Esophagus muscularis mucosa (tissue), 4 donors: Measurements from ENCODE around the gene MYO1D. TPM values are rescaled to one million over a fixed set of nuclear protein-coding genes. Genes with fewer than 3 reads are reported as not detected.

Experiments
- DNase-seq: peaks from one replicate; pipeline ENCODE4 v3.0.0-alpha.2; 2017; ENCODE audit errors: extremely low spot score
- H3K27ac ChIP-seq, 4 donors: fragments of 200-600 bp; sonication (generic); replicated peaks in 1 of 4; 1 replicate in 3 of 4; 2 replicates in 1 of 4; pipeline ENCODE4 v1.5.1; 2016 to 2019; ENCODE audit warnings: mild to moderate bottlenecking in 1 of 4
- H3K27me3 ChIP-seq, 4 donors: fragments of 200-600 bp; sonication (generic); one replicate each; pipeline versions ENCODE4 v1.5.1 to v1.6.0; 2016 to 2019
- H3K36me3 ChIP-seq, 4 donors: fragments of 200-600 bp; sonication (generic); one replicate each; pipeline ENCODE4 v1.5.1; 2016 to 2019
- H3K4me1 ChIP-seq, 4 donors: fragments of 200-600 bp; sonication (generic); one replicate each; pipeline ENCODE4 v1.5.1; 2016 to 2019
- H3K4me3 ChIP-seq, 4 donors: fragments of 200-600 bp; sonication (generic); 1 replicate in 2 of 4; 2 replicates in 2 of 4; pipeline ENCODE4 v1.5.1; 2016 to 2019; ENCODE audit warnings: mild to moderate bottlenecking in 4 of 4, moderate library complexity in 1 of 4
- H3K9me3 ChIP-seq, 4 donors: fragments of 200-600 bp; sonication (generic); 1 replicate in 3 of 4; 2 replicates in 1 of 4; pipeline ENCODE4 v1.5.1; 2016 to 2019
- CTCF ChIP-seq, 3 experiments: fragments of 200-600 bp in 2 of 3; fragments of 450-650 bp in 1 of 3; sonication (generic) in 2 of 3; IDR thresholded peaks; one replicate each; pipeline ENCODE4 v1.5.1; 2017 to 2019; ENCODE audit warnings: antibody characterized with exemption in 3 of 3, mild to moderate bottlenecking in 2 of 3, moderate library complexity in 1 of 3
- EP300 ChIP-seq: sonication (generic); formaldehyde crosslinking; IDR thresholded peaks from one replicate; pipeline ENCODE4 v1.6.1; 2017; ENCODE audit warnings: antibody characterized with exemption
- POLR2A ChIP-seq: fragments of 450-650 bp; IDR thresholded peaks from one replicate; pipeline ENCODE4 v1.6.1; 2017; ENCODE audit warnings: antibody characterized with exemption, moderate library complexity, mild to moderate bottlenecking, low read depth
- POLR2AphosphoS5 ChIP-seq, 2 donors: sonication (generic); formaldehyde crosslinking; IDR thresholded peaks; one replicate each; pipeline ENCODE4 v1.6.1; 2017; ENCODE audit warnings: antibody characterized with exemption in 2 of 2
- WGBS: methylation state at CpG from one replicate; pipeline ENCODE4 v1.1.5; 2018; 5-methylcytosine and 5-hydroxymethylcytosine counted together
- intact Hi-C: fragments of 100-400 bp; cut with DNase I; formaldehyde crosslinking; loops from one replicate; pipeline ENCODE4 v1.15.1; 2023
- total RNA-seq, 4 donors: library from RNA; depleted of rRNA; stranded (reverse); fragments of >200 nt; gene quantifications; one replicate each; pipeline versions ENCODE4 v1.1.0 to v1.2.1, GENCODE V29; 2016

The MYO1D gene
- total RNA-seq, 4 donors from 2014 or later = 27.3 to 30.3 (median 29.0) TPM

GRCh38 chr17:32498391-32498790, 378.5 kb downstream of the MYO1D start:
- WGBS = 78% methylated on average over 9 of the region's 9 CpGs
- H3K9me3 ChIP-seq = no peaks in the 10 kb centered on the region
- H3K4me3 ChIP-seq = no peak overlapping the region
- intact Hi-C loops = no loop called here
- H3K27me3 ChIP-seq = no peaks in the 10 kb centered on the region
- TF ChIP-seq EP300 (no peak), POLR2AphosphoS5 (IDR thresholded peaks at IDR 0.05) (no peak), POLR2A (no peak), CTCF (IDR thresholded peaks at IDR 0.05) (no peak)
- no peaks in the 10 kb centered on the region for H3K36me3 ChIP-seq
- DNase-seq = no peak
- H3K27ac ChIP-seq = no peak overlapping the region
- H3K4me1 ChIP-seq = peaks cover 13 to 19% (median 13%) of the 10 kb centered on the region in 4 donors

- intact Hi-C loops = no loop called here
- peaks cover 13 to 14% (median 13%) of the 10 kb centered on the region in 4 donors for H3K4me1 ChIP-seq
- H3K27ac ChIP-seq = no peak overlapping the region
- TF ChIP-seq POLR2AphosphoS5 (IDR thresholded peaks at IDR 0.05) (no peak), POLR2A (no peak), EP300 (no peak), CTCF (IDR thresholded peaks at IDR 0.05) (no peak)
- no peak overlapping the region for H3K4me3 ChIP-seq
- H3K36me3 ChIP-seq = no peaks in the 10 kb centered on the region
- H3K27me3 ChIP-seq = no peaks in the 10 kb centered on the region
- DNase-seq = no peak
- H3K9me3 ChIP-seq = no peaks in the 10 kb centered on the region
- 84% methylated on average over 14 of the region's 18 CpGs for WGBS
These were observed 379.3 kb downstream of the MYO1D start for GRCh38 chr17:32497431-32498205.

GRCh38 chr17:32496395-32497073, 380.4 kb downstream of the MYO1D start:
- Histone ChIP-seq H3K4me3 (no peak overlapping the region), H3K9me3 (no peaks in the 10 kb centered on the region), H3K27me3 (no peaks in the 10 kb centered on the region), H3K36me3 (no peaks in the 10 kb centered on the region), H3K27ac (no peak overlapping the region), H3K4me1 (peaks cover 13 to 14% (median 13%) of the 10 kb centered on the region in 4 donors)
- 78% methylated on average over 6 of the region's 16 CpGs for WGBS
- intact Hi-C loops = no loop called here
- TF ChIP-seq POLR2AphosphoS5 (IDR thresholded peaks at IDR 0.05) (no peak), POLR2A (no peak), CTCF (IDR thresholded peaks at IDR 0.05) (no peak), EP300 (no peak)
- no peak for DNase-seq

GRCh38 chr17:32495359-32496231, 381.3 kb downstream of the MYO1D start:
- Histone ChIP-seq H3K4me3 (no peak overlapping the region), H3K27ac (no peak overlapping the region), H3K36me3 (no peaks in the 10 kb centered on the region), H3K4me1 (peaks cover 13 to 14% (median 13%) of the 10 kb centered on the region in 4 donors), H3K9me3 (no peaks in the 10 kb centered on the region), H3K27me3 (no peaks in the 10 kb centered on the region)
- no peak for TF ChIP-seq EP300
- TF ChIP-seq POLR2A = no peak
- no peak for DNase-seq
- WGBS = 27% methylated on average over 10 of the region's 45 CpGs
- intact Hi-C loops = no loop called here
